ENCODE results near the gene PMS2.
A peak's percentile ranks its signal among the peaks of the same experiment; 100 is the strongest.
"Not testable (repeated sequence)": the region's sequence is repeated elsewhere in the genome, so short reads cannot be mapped to it uniquely, and the experiment has no call there.

Gene PMS2

GRCh38 chr7:5997210-5997808 is 11.5 kb downstream of the PMS2 start:
- H3K9ac ChIP-seq (ENCODE audit: low read depth, low read length, poor library complexity, severe bottlenecking): no peak overlapping the region
- no peaks in the 10 kb centered on the region for H3F3A ChIP-seq (ENCODE audit: low read depth)
- no peaks in the 10 kb centered on the region for H3K9me3 ChIP-seq (ENCODE audit: insufficient read depth, low read depth, low read length)
- H2AFZ ChIP-seq (ENCODE audit: low read length): no peak overlapping the region
- no peak for TF ChIP-seq EZH2phosphoT487 (IDR thresholded peaks at IDR 0.05; ENCODE audit: borderline replicate concordance)
- TF ChIP-seq, protein P1, sequence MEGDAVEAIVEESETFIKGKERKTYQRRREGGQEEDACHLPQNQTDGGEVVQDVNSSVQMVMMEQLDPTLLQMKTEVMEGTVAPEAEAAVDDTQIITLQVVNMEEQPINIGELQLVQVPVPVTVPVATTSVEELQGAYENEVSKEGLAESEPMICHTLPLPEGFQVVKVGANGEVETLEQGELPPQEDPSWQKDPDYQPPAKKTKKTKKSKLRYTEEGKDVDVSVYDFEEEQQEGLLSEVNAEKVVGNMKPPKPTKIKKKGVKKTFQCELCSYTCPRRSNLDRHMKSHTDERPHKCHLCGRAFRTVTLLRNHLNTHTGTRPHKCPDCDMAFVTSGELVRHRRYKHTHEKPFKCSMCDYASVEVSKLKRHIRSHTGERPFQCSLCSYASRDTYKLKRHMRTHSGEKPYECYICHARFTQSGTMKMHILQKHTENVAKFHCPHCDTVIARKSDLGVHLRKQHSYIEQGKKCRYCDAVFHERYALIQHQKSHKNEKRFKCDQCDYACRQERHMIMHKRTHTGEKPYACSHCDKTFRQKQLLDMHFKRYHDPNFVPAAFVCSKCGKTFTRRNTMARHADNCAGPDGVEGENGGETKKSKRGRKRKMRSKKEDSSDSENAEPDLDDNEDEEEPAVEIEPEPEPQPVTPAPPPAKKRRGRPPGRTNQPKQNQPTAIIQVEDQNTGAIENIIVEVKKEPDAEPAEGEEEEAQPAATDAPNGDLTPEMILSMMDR (conservative IDR thresholded peaks at IDR 0.05; ENCODE audit: low read length): peak; percentile 75
- no peaks in the 10 kb centered on the region for H4K20me1 ChIP-seq (ENCODE audit: insufficient read depth, low read length, poor library complexity, severe bottlenecking)
- peaks cover 36% of the 10 kb centered on the region; the same call in 1 of the 2 replicates for H3K36me3 ChIP-seq (ENCODE audit: insufficient read depth, low read length)
- no peak overlapping the region for H3K4me2 ChIP-seq (ENCODE audit: low read depth, low read length, poor library complexity, severe bottlenecking)
- H3K79me2 ChIP-seq (ENCODE audit: insufficient read depth, low read length): no peaks in the 10 kb centered on the region
- no peak overlapping the region for H3K4me3 ChIP-seq (ENCODE audit: low read length, poor library complexity, severe bottlenecking)
- H3K4me1 ChIP-seq (ENCODE audit: insufficient read depth, low read length, poor library complexity, severe bottlenecking): no peaks in the 10 kb centered on the region
- H3K27me3 ChIP-seq (ENCODE audit: insufficient read depth, low read length, poor library complexity, severe bottlenecking): no peaks in the 10 kb centered on the region
- no peaks in the 10 kb centered on the region for H3K9me2 ChIP-seq (replicated peaks; ENCODE audit: low read depth, low read length)

- not testable (repeated sequence) for H3K9me3 ChIP-seq (ENCODE audit: insufficient read depth, low read depth, low read length); H4K20me1 ChIP-seq (ENCODE audit: insufficient read depth, low read length, poor library complexity, severe bottlenecking); H3K36me3 ChIP-seq (ENCODE audit: insufficient read depth, low read length); H3K27me3 ChIP-seq (ENCODE audit: insufficient read depth, low read length, poor library complexity, severe bottlenecking); H3K79me2 ChIP-seq (ENCODE audit: insufficient read depth, low read length); H3K4me1 ChIP-seq (ENCODE audit: insufficient read depth, low read length, poor library complexity, severe bottlenecking); H3K9me2 ChIP-seq (replicated peaks; ENCODE audit: low read depth, low read length); H3K9ac ChIP-seq (ENCODE audit: low read depth, low read length, poor library complexity, severe bottlenecking); H3K4me3 ChIP-seq (ENCODE audit: low read length, poor library complexity, severe bottlenecking); H3F3A ChIP-seq (ENCODE audit: low read depth); H3K4me2 ChIP-seq (ENCODE audit: low read depth, low read length, poor library complexity, severe bottlenecking); H2AFZ ChIP-seq (ENCODE audit: low read length)
These were observed 21.8 kb downstream of the PMS2 start for GRCh38 chr7:5987061-5987460.

DNA sequence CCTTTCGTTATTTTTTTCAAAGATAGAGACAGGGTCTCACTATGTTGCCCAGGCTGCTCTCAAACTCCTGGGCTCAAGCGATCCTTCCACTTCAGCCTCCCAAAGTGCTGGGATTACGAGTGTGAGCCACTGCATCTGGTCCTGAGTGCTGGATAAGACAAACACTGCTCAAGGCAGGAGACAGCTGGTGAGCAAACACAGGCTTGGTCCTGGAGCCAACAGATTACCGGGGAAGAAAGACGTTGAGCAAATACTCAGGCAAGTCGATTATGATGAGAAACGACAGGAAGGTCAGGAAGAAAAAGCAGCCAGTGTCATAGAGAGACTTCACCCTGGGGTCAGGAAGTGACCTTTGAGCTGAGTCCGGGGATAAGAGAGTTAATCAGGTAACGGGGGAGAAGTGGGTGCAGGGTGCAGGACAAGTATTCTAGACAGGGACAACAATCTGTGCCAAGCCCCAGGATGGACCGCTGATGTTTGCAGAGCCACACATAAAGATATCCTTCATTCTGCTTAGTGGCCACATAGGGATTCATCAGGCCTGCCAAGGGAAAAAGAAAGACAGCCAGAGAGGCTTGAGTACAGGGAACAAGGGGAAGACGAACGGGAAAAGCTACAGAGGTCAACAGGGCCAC is 29.1 kb downstream of the PMS2 start:
- not testable (repeated sequence) for H3K79me2 ChIP-seq (ENCODE audit: insufficient read depth, low read length); H3K36me3 ChIP-seq (ENCODE audit: insufficient read depth, low read length); H3K9me3 ChIP-seq (ENCODE audit: insufficient read depth, low read depth, low read length); H2AFZ ChIP-seq (ENCODE audit: low read length); H4K20me1 ChIP-seq (ENCODE audit: insufficient read depth, low read length, poor library complexity, severe bottlenecking); H3K27me3 ChIP-seq (ENCODE audit: insufficient read depth, low read length, poor library complexity, severe bottlenecking); H3K9me2 ChIP-seq (replicated peaks; ENCODE audit: low read depth, low read length); H3K4me3 ChIP-seq (ENCODE audit: low read length, poor library complexity, severe bottlenecking); H3F3A ChIP-seq (ENCODE audit: low read depth); H3K4me2 ChIP-seq (ENCODE audit: low read depth, low read length, poor library complexity, severe bottlenecking); H3K4me1 ChIP-seq (ENCODE audit: insufficient read depth, low read length, poor library complexity, severe bottlenecking); H3K9ac ChIP-seq (ENCODE audit: low read depth, low read length, poor library complexity, severe bottlenecking)

- not testable (repeated sequence) for H3K9me2 ChIP-seq (replicated peaks; ENCODE audit: low read depth, low read length); H3K9me3 ChIP-seq (ENCODE audit: insufficient read depth, low read depth, low read length); H3F3A ChIP-seq (ENCODE audit: low read depth); H3K4me3 ChIP-seq (ENCODE audit: low read length, poor library complexity, severe bottlenecking); H3K36me3 ChIP-seq (ENCODE audit: insufficient read depth, low read length); H3K4me1 ChIP-seq (ENCODE audit: insufficient read depth, low read length, poor library complexity, severe bottlenecking); H2AFZ ChIP-seq (ENCODE audit: low read length); H3K4me2 ChIP-seq (ENCODE audit: low read depth, low read length, poor library complexity, severe bottlenecking); H3K27me3 ChIP-seq (ENCODE audit: insufficient read depth, low read length, poor library complexity, severe bottlenecking); H3K9ac ChIP-seq (ENCODE audit: low read depth, low read length, poor library complexity, severe bottlenecking); H4K20me1 ChIP-seq (ENCODE audit: insufficient read depth, low read length, poor library complexity, severe bottlenecking); H3K79me2 ChIP-seq (ENCODE audit: insufficient read depth, low read length)
These were observed 35.3 kb downstream of the PMS2 start for GRCh38 chr7:5973580-5973979.

DNA sequence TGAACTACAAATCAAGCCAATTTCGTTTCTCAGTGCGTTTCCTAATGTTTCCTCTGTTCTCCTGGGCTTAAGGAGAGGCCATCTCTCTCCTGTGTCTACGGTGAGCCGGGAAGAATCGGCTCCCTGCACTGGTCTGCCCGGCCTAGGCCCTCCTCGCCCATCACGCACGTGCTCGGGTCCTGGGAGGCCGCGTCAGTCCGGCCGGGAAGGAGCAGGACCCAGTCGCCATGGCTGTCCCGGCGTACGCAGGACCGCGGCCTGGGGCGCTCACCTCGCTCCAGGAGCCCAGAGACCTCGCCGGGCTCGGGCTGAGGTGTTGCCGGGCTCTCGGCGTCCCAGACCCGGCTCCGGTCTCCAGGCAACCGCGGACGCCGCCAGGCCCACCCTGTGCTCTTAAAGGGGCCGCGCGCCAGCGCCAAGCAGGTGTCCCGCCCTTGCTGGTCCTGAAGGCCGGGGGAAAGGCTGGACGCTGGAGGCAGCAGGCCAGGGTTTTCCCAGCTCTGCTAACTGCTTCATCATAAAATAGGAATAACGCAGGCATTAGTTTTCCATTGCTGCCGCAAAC is 38.4 kb downstream of the PMS2 start, which contains the start of gene RSPH10B:
RSPH10B (minus strand) TSS at position 343 of the 565 bp plus-strand sequence. CDS start 3,573 bp downstream, outside the sequence.
- H3K4me2 ChIP-seq (ENCODE audit: low read depth, low read length, poor library complexity, severe bottlenecking): not testable (repeated sequence)

DNA sequence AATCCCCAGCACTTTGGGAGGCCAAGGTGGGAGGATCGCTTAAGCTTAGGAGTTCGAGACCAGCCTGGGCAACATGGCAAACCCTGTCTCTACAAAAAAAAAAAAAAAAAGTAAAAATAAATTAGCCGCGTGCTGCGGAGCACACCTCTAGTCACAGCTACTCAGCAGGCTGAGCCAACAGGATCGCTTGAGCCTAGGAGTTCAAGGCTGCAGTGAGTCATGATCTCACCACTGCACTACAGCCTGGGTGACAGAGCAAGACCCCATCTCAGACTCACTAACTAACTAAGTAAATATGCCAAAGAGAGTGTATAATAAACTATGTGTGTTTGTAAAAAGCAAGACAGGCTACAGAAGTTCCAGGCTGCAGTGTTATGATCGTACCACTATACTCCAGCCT is 45.0 kb downstream of the PMS2 start:
- not testable (repeated sequence) for H3K79me2 ChIP-seq (ENCODE audit: insufficient read depth, low read length); H3K9me3 ChIP-seq (ENCODE audit: insufficient read depth, low read depth, low read length); H3K27me3 ChIP-seq (ENCODE audit: insufficient read depth, low read length, poor library complexity, severe bottlenecking); H3K9ac ChIP-seq (ENCODE audit: low read depth, low read length, poor library complexity, severe bottlenecking); H3K4me1 ChIP-seq (ENCODE audit: insufficient read depth, low read length, poor library complexity, severe bottlenecking); H4K20me1 ChIP-seq (ENCODE audit: insufficient read depth, low read length, poor library complexity, severe bottlenecking); H2AFZ ChIP-seq (ENCODE audit: low read length); H3K36me3 ChIP-seq (ENCODE audit: insufficient read depth, low read length); H3K4me3 ChIP-seq (ENCODE audit: low read length, poor library complexity, severe bottlenecking); H3K9me2 ChIP-seq (replicated peaks; ENCODE audit: low read depth, low read length); H3K4me2 ChIP-seq (ENCODE audit: low read depth, low read length, poor library complexity, severe bottlenecking); H3F3A ChIP-seq (ENCODE audit: low read depth)

More for the DNA sequence above, 38.4 kb downstream of the PMS2 start, which contains the start of gene RSPH10B:
- not testable (repeated sequence) for H3K4me1 ChIP-seq (ENCODE audit: insufficient read depth, low read length, poor library complexity, severe bottlenecking); H3K9ac ChIP-seq (ENCODE audit: low read depth, low read length, poor library complexity, severe bottlenecking); H2AFZ ChIP-seq (ENCODE audit: low read length); H3F3A ChIP-seq (ENCODE audit: low read depth); H3K9me2 ChIP-seq (replicated peaks; ENCODE audit: low read depth, low read length); H3K79me2 ChIP-seq (ENCODE audit: insufficient read depth, low read length); H3K36me3 ChIP-seq (ENCODE audit: insufficient read depth, low read length); H3K9me3 ChIP-seq (ENCODE audit: insufficient read depth, low read depth, low read length); H4K20me1 ChIP-seq (ENCODE audit: insufficient read depth, low read length, poor library complexity, severe bottlenecking); H3K4me3 ChIP-seq (ENCODE audit: low read length, poor library complexity, severe bottlenecking); H3K27me3 ChIP-seq (ENCODE audit: insufficient read depth, low read length, poor library complexity, severe bottlenecking)

All from Loucy (cell line).